B cell (primary cell): ENCODE measurements around the gene SLC8A3. TPM values are rescaled to one million over a fixed set of nuclear protein-coding genes. Genes with fewer than 3 reads are reported as not detected.

ENCODE experiments used
- ATAC-seq: fragments of 200-7000 bp; cut with Tn5 transposase; one replicate; pipeline ENCODE4 v1.10.0; 2021; ENCODE audit warnings: low read depth, mild to moderate bottlenecking, moderate number of reproducible peaks, moderate library complexity
- CTCF ChIA-PET: fragments of 350-600 bp; sonication (Branson Sonifier 250); formaldehyde crosslinking; loops from one replicate; lab custom pipeline; 2021; ENCODE audit warnings: antibody characterized with exemption, inconsistent platforms; lab: Charles Lee
- POLR2A ChIA-PET: fragments of 350-600 bp; sonication (Branson Sonifier 250); formaldehyde crosslinking; loops from one replicate; lab custom pipeline; 2021; ENCODE audit warnings: antibody characterized with exemption; lab: Charles Lee
- DNase-seq: peaks from one replicate; pipeline ENCODE4 v3.0.0; 2013
- H2AFZ ChIP-seq: 2 replicates; pipeline ENCODE4 v1.6.1; 2012; ENCODE audit warnings: mild to moderate bottlenecking, low read depth, low read length; ENCODE audit not compliant: insufficient read depth, poor library complexity, severe bottlenecking
- H3K27ac ChIP-seq, 2 donors: 1 replicate in 1 of 2; 2 replicates in 1 of 2; pipeline ENCODE4 v1.5.1; 2012 to 2013; ENCODE audit warnings: low read length in 2 of 2, mild to moderate bottlenecking in 2 of 2, moderate library complexity in 1 of 2
- H3K27me3 ChIP-seq, 4 experiments: fragments of 200-600 bp in 1 of 4; sonication (generic) in 1 of 4; replicated peaks in 1 of 4; 1 replicate in 2 of 4; 2 replicates in 2 of 4; pipeline versions ENCODE4 v1.6.1 to v1.7.0; 2013 to 2016; ENCODE audit warnings: low read length in 3 of 4, mild to moderate bottlenecking in 2 of 4, mixed read lengths in 1 of 4, moderate library complexity in 1 of 4; ENCODE audit not compliant: insufficient read depth in 4 of 4, control insufficient read depth in 3 of 4; ENCODE audit errors: control extremely low read depth in 1 of 4
- H3K36me3 ChIP-seq, 2 experiments: replicated peaks in 1 of 2; 1 replicate in 1 of 2; 2 replicates in 1 of 2; pipeline versions ENCODE4 v1.6.1 to v1.7.1; 2013; ENCODE audit warnings: low read length in 1 of 2; ENCODE audit not compliant: insufficient read depth in 2 of 2, control insufficient read depth in 1 of 2; ENCODE audit errors: control extremely low read depth in 1 of 2, extremely low read depth in 1 of 2
- H3K4me1 ChIP-seq, 2 donors: fragments of 200-600 bp in 1 of 2; sonication (generic) in 1 of 2; 1 replicate in 1 of 2; 2 replicates in 1 of 2; pipeline versions ENCODE4 v1.5.1 to v1.6.1; 2013 to 2017; ENCODE audit warnings: low read length in 2 of 2; ENCODE audit not compliant: control insufficient read depth in 2 of 2, insufficient read depth in 2 of 2
- H3K4me2 ChIP-seq: replicated peaks from 2 replicates; pipeline ENCODE3; 2012; ENCODE audit warnings: mild to moderate bottlenecking, low read depth, low read length; ENCODE audit not compliant: poor library complexity, severe bottlenecking
- H3K4me3 ChIP-seq, 5 experiments: fragments of 200-600 bp in 1 of 5; sonication (generic) in 1 of 5; 1 replicate in 3 of 5; 2 replicates in 2 of 5; pipeline versions ENCODE4 v1.5.1 to v1.7.0; 2011 to 2016; ENCODE audit warnings: low read length in 4 of 5, mild to moderate bottlenecking in 4 of 5, low read depth in 2 of 5, control low read depth in 1 of 5, moderate library complexity in 1 of 5; ENCODE audit not compliant: insufficient read depth in 1 of 5; ENCODE audit errors: control extremely low read depth in 1 of 5, extremely low read depth in 1 of 5
- H3K79me2 ChIP-seq: fragments of 200-600 bp; sonication (generic); one replicate; pipeline ENCODE4 v1.6.0; 2016; ENCODE audit warnings: low read length; ENCODE audit not compliant: control insufficient read depth, insufficient read depth
- H3K9ac ChIP-seq: fragments of 200-600 bp; sonication (generic); 2 replicates; pipeline ENCODE4 v1.6.1; 2017; ENCODE audit warnings: mild to moderate bottlenecking, low read length, moderate library complexity
- H3K9me3 ChIP-seq, 3 donors: one replicate each; pipeline versions ENCODE4 v1.6.1 to v1.7.1; 2013; ENCODE audit warnings: low read length in 2 of 3; ENCODE audit not compliant: control insufficient read depth in 2 of 3, insufficient read depth in 1 of 3; ENCODE audit errors: control extremely low read depth in 1 of 3
- H4K20me1 ChIP-seq: 2 replicates; pipeline ENCODE4 v1.6.0; 2012; ENCODE audit warnings: mild to moderate bottlenecking, low read length; ENCODE audit not compliant: insufficient read depth, control insufficient read depth, poor library complexity, severe bottlenecking
- H3K27ac Mint-ChIP-seq: one replicate; pipeline ENCODE4 v1.8.0; 2021; ENCODE audit warnings: mixed read lengths
- H3K27me3 Mint-ChIP-seq: one replicate; pipeline ENCODE4 v1.8.0; 2021; ENCODE audit warnings: mixed read lengths
- H3K4me1 Mint-ChIP-seq: one replicate; pipeline ENCODE4 v1.8.0; 2021; ENCODE audit warnings: mixed read lengths
- H3K4me3 Mint-ChIP-seq: one replicate; pipeline ENCODE4 v1.8.0; 2021; ENCODE audit warnings: mixed read lengths
- H3K9me3 Mint-ChIP-seq: one replicate; pipeline ENCODE4 v1.8.0; 2022; ENCODE audit warnings: mixed read lengths; ENCODE audit not compliant: insufficient read depth
- CTCF ChIP-seq: fragments of 200-600 bp; IDR thresholded peaks from one replicate; pipeline ENCODE4 v1.8.0; 2022; ENCODE audit warnings: antibody characterized with exemption, mild to moderate bottlenecking
- EZH2 ChIP-seq: IDR thresholded peaks from 2 replicates; pipeline ENCODE4 v1.6.1; 2012; ENCODE audit warnings: borderline replicate concordance, low read depth, mild to moderate bottlenecking, moderate library complexity, low read length; ENCODE audit not compliant: insufficient read depth, poor library complexity, severe bottlenecking
- WGBS: methylation state at CpG from one replicate; pipeline ENCODE4 v1.1.5; 2013; ENCODE audit warnings: missing lambda C conversion rate; ENCODE audit not compliant: insufficient coverage; 5-methylcytosine and 5-hydroxymethylcytosine counted together
- intact Hi-C: fragments of 100-400 bp; cut with micrococcal nuclease; formaldehyde crosslinking; loops from one replicate; pipeline ENCODE4 v1.10.0; 2022
- polyA plus RNA-seq: library from polyadenylated mRNA; depleted of rRNA; stranded (reverse); fragments of >200 nt; gene quantifications from 2 replicates; pipeline ENCODE4 v1.2.3, GENCODE V29; 2012
- total RNA-seq, 2 donors: library from RNA; stranded (reverse); fragments of 120-200 nt in 1 of 2; gene quantifications; 1 replicate in 1 of 2; 2 replicates in 1 of 2; pipeline versions ENCODE4 v1.2.3 to v1.2.4, GENCODE V29; 2013 to 2022

Gene SLC8A3
- total and polyA plus RNA-seq, 2 donors (not counting 1 experiment from before 2014, with no cell fraction given) = 0.07 to 0.09 TPM

GRCh38 chr14:70020352-70021170 lies 168.2 kb downstream of the SLC8A3 start:
- Histone ChIP-seq H3K9ac (no peak overlapping the region), H3K4me2 (no peak overlapping the region), H3K27me3 (no peaks in the 10 kb centered on the region), H3K27ac (no peak overlapping the region), H3K4me3 (no peak overlapping the region), H3K4me1 (peaks cover 3 to 9% of the 10 kb centered on the region in 2 donors), H3K79me2 (no peaks in the 10 kb centered on the region), H4K20me1 (no peaks in the 10 kb centered on the region), H2AFZ (no peak overlapping the region), H3K9me3 (no peaks in the 10 kb centered on the region), H3K36me3 (no peaks in the 10 kb centered on the region)
- CTCF ChIA-PET = interaction anchor here (1.1 to 1.6 kb wide), 2 partner anchors 9 to 203 kb away, joined by 3 read pairs; no protein-coding TSS in a partner anchor
- intact Hi-C loops = no loop called here
- DNase-seq (no peak), ATAC-seq (no peak)
- no peak overlapping the region for H3K4me3 Mint-ChIP-seq
- WGBS = 59% methylated on average over 8 of the region's 8 CpGs
- no peak overlapping the region for H3K27ac Mint-ChIP-seq
- H3K9me3 Mint-ChIP-seq = no peaks in the 10 kb centered on the region
- peaks cover 16% of the 10 kb centered on the region for H3K4me1 Mint-ChIP-seq
- H3K27me3 Mint-ChIP-seq = no peaks in the 10 kb centered on the region
- TF ChIP-seq CTCF (no peak), EZH2 (no peak)
- POLR2A ChIA-PET = interaction anchor here (0.6 kb wide), 1 partner anchor 35 kb away, joined by 3 read pairs; no protein-coding TSS in a partner anchor

GRCh38 chr14:70019695-70020094 lies 169.1 kb downstream of the SLC8A3 start:
- Histone ChIP-seq H4K20me1 (no peaks in the 10 kb centered on the region), H3K9me3 (no peaks in the 10 kb centered on the region), H3K79me2 (no peaks in the 10 kb centered on the region), H3K36me3 (no peaks in the 10 kb centered on the region), H3K9ac (no peak overlapping the region), H3K4me2 (no peak overlapping the region), H3K4me3 (no peak overlapping the region), H3K27ac (no peak overlapping the region), H3K27me3 (no peaks in the 10 kb centered on the region), H3K4me1 (peaks cover 3 to 9% of the 10 kb centered on the region in 2 donors), H2AFZ (no peak overlapping the region)
- DNase-seq (no peak), ATAC-seq (no peak)
- CTCF ChIA-PET = interaction anchor here (1.1 to 1.6 kb wide), 3 partner anchors 8 to 202 kb away, joined by 3 to 8 read pairs (median 3); no protein-coding TSS in a partner anchor
- intact Hi-C loops = no loop called here
- POLR2A ChIA-PET = interaction anchor here (0.5 kb wide), 1 partner anchor 554 kb away, joined by 3 read pairs; no protein-coding TSS in a partner anchor
- Mint-ChIP-seq H3K27me3 (peaks cover 8% of the 10 kb centered on the region), H3K4me1 (peaks cover 16% of the 10 kb centered on the region), H3K9me3 (no peaks in the 10 kb centered on the region), H3K4me3 (no peak overlapping the region), H3K27ac (no peak overlapping the region)
- no peak for TF ChIP-seq EZH2
- no peak for TF ChIP-seq CTCF
